Measurements from ENCODE around the gene ST8SIA4.

Gene ST8SIA4

GRCh38 chr5:100867039-100867562 lies 36.0 kb downstream of the ST8SIA4 start:
- DNase-seq, result no peak

- DNase-seq, result no peak
Measured at GRCh38 chr5:100864931-100865330, 38.2 kb downstream of the ST8SIA4 start.

- DNase-seq, result no peak
Measured at GRCh38 chr5:100863739-100864138, 39.3 kb downstream of the ST8SIA4 start.

GRCh38 chr5:100861148-100861547 lies 41.9 kb downstream of the ST8SIA4 start:
- DNase-seq, result no peak

GRCh38 chr5:100860407-100860806 lies 42.7 kb downstream of the ST8SIA4 start:
- no peak for DNase-seq

- no peak for DNase-seq
Measured at GRCh38 chr5:100858987-100859545, 44.0 kb downstream of the ST8SIA4 start.

- no peak for DNase-seq
Measured at GRCh38 chr5:100856462-100856861, 46.6 kb downstream of the ST8SIA4 start.

- no peak for DNase-seq
Measured at GRCh38 chr5:100855937-100856430, 47.1 kb downstream of the ST8SIA4 start.

- no peak for DNase-seq
Measured at GRCh38 chr5:100855295-100855694, 47.8 kb downstream of the ST8SIA4 start.

GRCh38 chr5:100854591-100854990 lies 48.5 kb downstream of the ST8SIA4 start:
- no peak for DNase-seq

GRCh38 chr5:100853582-100853981 lies 49.5 kb downstream of the ST8SIA4 start:
- no peak for DNase-seq

- DNase-seq, result no peak
Measured at GRCh38 chr5:100852988-100853449, 50.1 kb downstream of the ST8SIA4 start.

GRCh38 chr5:100852051-100852450 lies 51.0 kb downstream of the ST8SIA4 start:
- no peak for DNase-seq

GRCh38 chr5:100846772-100847171 lies 56.3 kb downstream of the ST8SIA4 start:
- DNase-seq, result no peak

GRCh38 chr5:100842080-100842479 lies 61.0 kb downstream of the ST8SIA4 start:
- no peak for DNase-seq

GRCh38 chr5:100841358-100842076 lies 61.6 kb downstream of the ST8SIA4 start:
- no peak for DNase-seq

GRCh38 chr5:100840789-100841188 lies 62.3 kb downstream of the ST8SIA4 start:
- no peak for DNase-seq

GRCh38 chr5:100840370-100840769 lies 62.7 kb downstream of the ST8SIA4 start:
- DNase-seq, result no peak

- no peak for DNase-seq
Measured at GRCh38 chr5:100838048-100838473, 65.0 kb downstream of the ST8SIA4 start.

- DNase-seq, result no peak
Measured at GRCh38 chr5:100834519-100834918, 68.6 kb downstream of the ST8SIA4 start.

- DNase-seq, result no peak
Measured at GRCh38 chr5:100832252-100833230, 70.5 kb downstream of the ST8SIA4 start.

GRCh38 chr5:100828898-100829356 lies 74.2 kb downstream of the ST8SIA4 start:
- DNase-seq, result no peak

Measured in NCI-H1694 treated with DMSO at 0.1 percent for 48 hours (cell line).